Neutrophil (primary cell): ENCODE measurements around the gene ARHGAP45.

ENCODE experiments used
- H3K27ac ChIP-seq: fragments of 200-600 bp; sonication (generic); 2 replicates; pipeline ENCODE4 v1.5.1; 2016; ENCODE audit warnings: mild to moderate bottlenecking, moderate library complexity
- H3K27me3 ChIP-seq: fragments of 200-600 bp; sonication (generic); 2 replicates; pipeline ENCODE4 v1.6.0; 2016; ENCODE audit warnings: mild to moderate bottlenecking
- H3K36me3 ChIP-seq: fragments of 200-600 bp; sonication (generic); 2 replicates; pipeline ENCODE4 v1.5.1; 2017
- H3K4me1 ChIP-seq, 2 experiments: fragments of 200-600 bp in 1 of 2; sonication (generic) in 1 of 2; 1 replicate in 1 of 2; 2 replicates in 1 of 2; pipeline versions ENCODE4 v1.5.1 to v1.6.1; 2013 to 2016; ENCODE audit warnings: low read depth in 1 of 2, low read length in 1 of 2, mild to moderate bottlenecking in 1 of 2, moderate library complexity in 1 of 2; ENCODE audit not compliant: control insufficient read depth in 1 of 2, insufficient read depth in 1 of 2
- H3K4me3 ChIP-seq, 2 experiments: fragments of 200-600 bp in 1 of 2; sonication (generic) in 1 of 2; 1 replicate in 1 of 2; 2 replicates in 1 of 2; pipeline ENCODE4 v1.5.1; 2013 to 2016; ENCODE audit warnings: low read depth in 1 of 2, low read length in 1 of 2, mild to moderate bottlenecking in 1 of 2, moderate library complexity in 1 of 2
- H3K9me3 ChIP-seq: fragments of 200-600 bp; sonication (generic); 2 replicates; pipeline ENCODE4 v1.5.1; 2016
- CTCF ChIP-seq: fragments of 200-600 bp; sonication (generic); IDR thresholded peaks from 2 replicates; pipeline ENCODE4 v1.5.1; 2016; ENCODE audit warnings: antibody characterized with exemption

The ARHGAP45 gene

DNA sequence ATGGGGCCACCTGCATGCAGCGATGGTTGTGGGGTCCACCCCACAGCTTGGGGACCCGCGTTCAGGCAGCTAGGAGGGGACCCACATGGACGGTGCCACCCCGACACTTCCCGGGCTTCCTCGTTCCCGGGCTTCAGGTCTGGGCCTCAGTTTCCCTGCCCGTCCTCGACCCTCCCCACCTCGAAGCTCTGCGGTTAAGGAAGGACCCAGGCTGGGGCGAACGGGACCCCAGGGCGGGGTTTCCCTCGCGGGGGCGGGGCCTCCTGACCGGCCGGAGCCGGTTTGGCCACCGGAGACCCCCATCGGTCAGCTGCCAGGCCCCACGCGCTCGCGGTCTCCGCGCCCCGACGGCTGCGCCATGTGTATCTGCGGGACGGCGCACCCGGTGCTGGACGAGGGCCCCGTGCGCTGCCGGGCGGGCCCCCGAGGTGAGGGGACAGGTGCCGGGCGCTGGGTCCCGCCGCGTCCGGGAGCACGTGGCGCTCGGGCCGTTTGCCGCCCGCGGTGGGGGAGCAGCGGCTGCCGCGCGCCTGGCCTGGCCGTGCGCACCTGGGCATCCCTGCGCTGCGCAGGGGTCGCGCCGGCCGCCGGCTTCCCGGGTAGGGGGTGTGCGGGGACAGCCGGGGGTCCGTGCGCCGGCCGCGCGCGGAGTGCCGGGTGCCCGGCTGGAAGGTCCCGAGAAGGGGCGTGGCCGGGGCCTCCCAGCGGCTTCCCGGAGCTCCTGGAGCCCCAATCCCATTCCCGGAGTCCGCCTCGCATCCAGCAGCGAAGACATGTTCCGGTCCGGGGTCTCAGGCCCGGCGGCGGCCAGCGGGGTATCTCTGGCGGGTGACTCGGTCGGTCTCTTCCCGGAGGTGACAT lies 4.2 kb downstream of the ARHGAP45 start:
- Histone ChIP-seq H3K4me3 (peak overlapping the region in 1 of 2 experiments; percentile 10), H3K36me3 (peaks cover 85% of the 10 kb centered on the region), H3K4me1 (peaks cover 80 to 87% of the 10 kb centered on the region in 2 experiments), H3K9me3 (no peaks in the 10 kb centered on the region), H3K27ac (peak overlapping the region; percentile 60), H3K27me3 (no peaks in the 10 kb centered on the region)
- no peak for TF ChIP-seq CTCF

DNA sequence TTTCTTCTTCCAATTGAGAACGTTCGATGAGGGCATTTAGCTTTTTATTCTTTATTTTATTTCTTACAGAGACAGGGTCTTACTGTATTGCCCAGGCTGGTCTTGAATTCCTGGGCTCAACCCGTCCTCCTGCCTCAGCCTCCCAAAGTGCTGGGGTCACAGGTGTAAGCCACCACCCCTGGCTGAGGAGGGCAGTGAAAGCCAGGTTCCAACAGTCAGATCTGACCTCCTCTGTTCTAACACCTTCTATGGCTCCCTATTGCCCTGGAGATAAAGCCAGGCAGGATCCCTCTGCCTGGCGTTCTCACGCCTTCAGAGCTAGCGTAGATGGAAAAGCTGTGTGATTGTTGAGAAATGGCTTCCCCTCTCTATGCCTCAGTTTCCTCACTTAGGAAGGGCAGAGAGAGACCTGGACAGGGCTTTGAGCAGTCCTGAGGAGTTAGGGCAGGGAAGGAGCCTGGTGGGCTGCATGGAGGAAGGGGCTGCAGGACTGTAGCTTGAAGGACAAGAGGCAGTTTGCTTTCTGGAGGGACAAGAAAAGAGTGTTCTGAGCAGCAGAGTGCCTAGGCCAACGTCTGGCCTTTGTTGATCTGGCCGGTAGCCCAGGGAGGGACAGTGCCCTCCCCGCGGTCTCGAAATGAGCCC lies 5.5 kb downstream of the ARHGAP45 start:
- H3K27ac ChIP-seq, result peak overlapping the region; percentile 89
- no peaks in the 10 kb centered on the region for H3K27me3 ChIP-seq
- no peak for TF ChIP-seq CTCF

GRCh38 chr19:1073063-1073955 lies 6.3 kb downstream of the ARHGAP45 start:
- peak overlapping the region; percentile 89 for H3K27ac ChIP-seq
- no peak for TF ChIP-seq CTCF

More for the DNA sequence above, 5.5 kb downstream of the ARHGAP45 start:
- Histone ChIP-seq H3K4me1 (peaks cover 86 to 90% of the 10 kb centered on the region in 2 experiments), H3K4me3 (no peak overlapping the region), H3K36me3 (peaks cover 85% of the 10 kb centered on the region), H3K9me3 (no peaks in the 10 kb centered on the region)

GRCh38 chr19:1073956-1074517 lies 7.1 kb downstream of the ARHGAP45 start:
- H3K27ac ChIP-seq, result peak overlapping the region; percentile 89
- H3K27me3 ChIP-seq, result no peaks in the 10 kb centered on the region
- H3K9me3 ChIP-seq, result no peaks in the 10 kb centered on the region
- peaks cover 90% of the 10 kb centered on the region for H3K36me3 ChIP-seq
- TF ChIP-seq CTCF, result no peak
- peaks cover 82% of the 10 kb centered on the region in 2 experiments for H3K4me1 ChIP-seq
- peak overlapping the region; percentile 31 to 73 for H3K4me3 ChIP-seq

More at GRCh38 chr19:1073063-1073955, 6.3 kb downstream of the ARHGAP45 start:
- no peaks in the 10 kb centered on the region for H3K9me3 ChIP-seq
- peaks cover 90% of the 10 kb centered on the region for H3K36me3 ChIP-seq
- peak overlapping the region in 1 of 2 experiments; percentile 73 for H3K4me3 ChIP-seq
- H3K27me3 ChIP-seq, result no peaks in the 10 kb centered on the region
- H3K4me1 ChIP-seq, result peaks cover 89% of the 10 kb centered on the region in 2 experiments
